K562 (cell line): ENCODE data around the gene PRR36. TPM values are rescaled to one million over a fixed set of nuclear protein-coding genes. Genes with fewer than 3 reads are reported as not detected.

Source experiments
- CREB1 ChIP-seq, 2 experiments: sonication (generic) in 1 of 2; formaldehyde crosslinking in 1 of 2; IDR thresholded peaks; 2 replicates each; pipeline versions ENCODE4 v1.6.1 to v1.8.0; 2012 to 2022; ENCODE audit warnings: inconsistent platforms in 1 of 2, mild to moderate bottlenecking in 1 of 2, missing genetic modification reagents in 1 of 2, moderate library complexity in 1 of 2
- FIP1L1 ChIP-seq: fragments of 200-400 bp; formaldehyde crosslinking; IDR thresholded peaks from 2 replicates; pipeline ENCODE4 v1.6.1; 2018; ENCODE audit warnings: mild to moderate bottlenecking, low read depth, low read length; ENCODE audit not compliant: poor library complexity, severe bottlenecking
- FOXA3 ChIP-seq, 2 experiments: fragments of 450-650 bp in 1 of 2; sonication (generic) in 1 of 2; formaldehyde crosslinking; IDR thresholded peaks in 1 of 2; conservative IDR thresholded peaks in 1 of 2; 2 replicates each; pipeline versions ENCODE4 v1.4.0 to v1.8.0; 2020 to 2022; ENCODE audit warnings: mild to moderate bottlenecking in 2 of 2, missing genetic modification reagents in 1 of 2
- FOXJ2 ChIP-seq: fragments of 200-800 bp; sonication (Bioruptor generic); IDR thresholded peaks from 2 replicates; pipeline ENCODE4 v1.6.1; 2016; ENCODE audit warnings: missing genetic modification characterization, missing compliant biosample characterization
- FUS ChIP-seq: fragments of 200-400 bp; formaldehyde crosslinking; optimal IDR thresholded peaks from 2 replicates; pipeline ENCODE3; 2017; ENCODE audit warnings: low read depth, low read length
- GABPB1 ChIP-seq: sonication (generic); formaldehyde crosslinking; IDR thresholded peaks from 2 replicates; pipeline ENCODE4 v1.8.0; 2022; ENCODE audit warnings: mild to moderate bottlenecking, missing genetic modification reagents
- HDAC8 ChIP-seq: fragments of 450-650 bp; IDR thresholded peaks from 2 replicates; pipeline ENCODE4 v1.6.1; 2016; ENCODE audit warnings: mild to moderate bottlenecking, missing genetic modification characterization, moderate library complexity, missing compliant biosample characterization
- KAT2B ChIP-seq: IDR thresholded peaks from one replicate; pipeline ENCODE4 v1.6.1; 2012; ENCODE audit warnings: low read depth, mild to moderate bottlenecking, control low read depth, inconsistent platforms, low read length, moderate library complexity
- NCOA6 ChIP-seq: fragments of 450-650 bp; IDR thresholded peaks from 2 replicates; pipeline ENCODE4 v1.6.1; 2017; ENCODE audit warnings: mild to moderate bottlenecking
- NFATC3 ChIP-seq: fragments of 450-650 bp; IDR thresholded peaks from 2 replicates; pipeline ENCODE4 v1.6.1; 2017; ENCODE audit warnings: mild to moderate bottlenecking
- PCBP1 ChIP-seq: fragments of 200-400 bp; formaldehyde crosslinking; IDR thresholded peaks from 2 replicates; pipeline ENCODE4 v1.6.1; 2018; ENCODE audit warnings: mild to moderate bottlenecking, low read depth, low read length; ENCODE audit not compliant: poor library complexity, severe bottlenecking
- POLR2B ChIP-seq: fragments of 450-650 bp; IDR thresholded peaks from 2 replicates; pipeline ENCODE4 v1.6.1; 2018; ENCODE audit warnings: low read depth; ENCODE audit not compliant: partially characterized antibody
- YY1 ChIP-seq, 3 experiments: IDR thresholded peaks; 2 replicates each; pipeline ENCODE4 v1.6.1; 2011; ENCODE audit warnings: low read length in 2 of 3, mild to moderate bottlenecking in 2 of 3, moderate library complexity in 2 of 3, borderline replicate concordance in 1 of 3, control low read depth in 1 of 3, low read depth in 1 of 3; ENCODE audit not compliant: insufficient read depth in 3 of 3, insufficient replicate concordance in 2 of 3, control insufficient read depth in 1 of 3, insufficient read length in 1 of 3; ENCODE audit errors: extremely low read depth in 1 of 3
- ZNF232 ChIP-seq: sonication (generic); formaldehyde crosslinking; IDR thresholded peaks from 2 replicates; pipeline ENCODE4 v1.8.0; 2022; ENCODE audit warnings: mild to moderate bottlenecking, missing genetic modification reagents
- polyA plus RNA-seq, 8 experiments: library from polyadenylated mRNA; depleted of rRNA in 4 of 8; stranded (reverse) in 5 of 8; unstranded in 3 of 8; fragments of >200 nt; fragmentation: Nextera tagmentation in 2 of 8; fragmentation: Illumina TruSeq in 1 of 8; extraction: Ambion mirVana in 2 of 8; extraction: Trizol in 1 of 8; gene quantifications; 2 replicates each; pipeline versions ENCODE4 v1.2.1 to v1.2.3, GENCODE V29; 2011 to 2014; ENCODE audit warnings: inconsistent platforms in 1 of 8, missing spikeins in 1 of 8
- total RNA-seq, 7 experiments: library from RNA; depleted of rRNA in 6 of 7; stranded (reverse); fragments of >200 nt in 6 of 7; fragmentation: Illumina TruSeq in 2 of 7; extraction: Trizol in 2 of 7; gene quantifications; 2 replicates each; pipeline versions ENCODE4 v1.2.1 to v1.2.3, GENCODE V29; 2011 to 2021; ENCODE audit warnings: low replicate concordance in 1 of 7
- TF ChIP-seq, protein P1 (sequence below), 2 experiments: fragments of 450-650 bp; conservative IDR thresholded peaks; 2 replicates each; pipeline ENCODE4 v1.6.1; 2017; ENCODE audit warnings: mild to moderate bottlenecking in 2 of 2, moderate library complexity in 2 of 2
- TF ChIP-seq, protein P2 (sequence below): fragments of 450-650 bp; IDR thresholded peaks from 2 replicates; pipeline ENCODE4 v1.6.1; 2016; ENCODE audit warnings: mild to moderate bottlenecking
- TF ChIP-seq, protein P3 (sequence below): fragments of 150-350 bp; conservative IDR thresholded peaks from 2 replicates; pipeline ENCODE4 v1.6.1; 2014; ENCODE audit warnings: low read length

The PRR36 gene
- total and polyA plus RNA-seq, 9 of the 15 experiments (the other 6 are each of a cell fraction or from before 2014, with no cell fraction given) = 0.05 to 0.42 (median 0.06) TPM; not detected in 6

DNA sequence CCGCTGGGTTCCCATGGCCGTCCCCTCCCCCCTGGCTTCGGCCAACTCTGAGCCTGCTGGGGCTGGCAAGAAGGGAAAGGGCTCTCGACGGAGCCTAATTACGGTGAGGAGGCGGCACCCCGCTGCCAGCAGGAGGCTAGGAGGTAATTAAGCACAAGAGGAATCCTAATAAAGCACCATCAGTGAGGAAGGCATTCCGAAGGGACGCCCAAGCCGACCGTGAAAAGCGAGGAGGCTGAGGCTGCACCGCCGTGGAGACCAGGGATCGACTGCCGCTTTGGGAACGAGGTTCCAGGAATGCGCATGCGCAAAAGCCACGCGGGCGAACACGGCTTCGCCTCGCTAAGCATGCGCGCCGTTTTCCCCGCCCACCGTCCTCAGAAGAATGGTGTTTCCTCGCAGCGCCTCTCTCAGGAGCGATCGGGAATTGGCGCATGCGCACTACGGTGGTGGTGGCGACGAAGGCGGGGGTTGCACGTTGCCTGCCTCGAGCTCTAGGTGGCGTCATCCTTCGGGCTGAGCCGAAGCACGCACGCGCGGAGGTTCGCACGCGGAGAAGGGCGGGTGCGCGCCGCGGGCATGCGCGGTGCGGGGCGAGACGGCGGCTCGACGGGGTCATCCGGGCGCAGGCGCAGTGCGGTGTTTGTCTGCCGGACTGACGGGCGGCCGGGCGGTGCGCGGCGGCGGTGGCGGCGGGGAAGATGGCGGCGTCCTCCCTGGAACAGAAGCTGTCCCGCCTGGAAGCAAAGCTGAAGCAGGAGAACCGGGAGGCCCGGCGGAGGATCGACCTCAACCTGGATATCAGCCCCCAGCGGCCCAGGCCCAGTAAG is 29.3 kb upstream of the PRR36 start, which contains the start of gene MAP2K7 (continued):
- TF ChIP-seq, protein P1, sequence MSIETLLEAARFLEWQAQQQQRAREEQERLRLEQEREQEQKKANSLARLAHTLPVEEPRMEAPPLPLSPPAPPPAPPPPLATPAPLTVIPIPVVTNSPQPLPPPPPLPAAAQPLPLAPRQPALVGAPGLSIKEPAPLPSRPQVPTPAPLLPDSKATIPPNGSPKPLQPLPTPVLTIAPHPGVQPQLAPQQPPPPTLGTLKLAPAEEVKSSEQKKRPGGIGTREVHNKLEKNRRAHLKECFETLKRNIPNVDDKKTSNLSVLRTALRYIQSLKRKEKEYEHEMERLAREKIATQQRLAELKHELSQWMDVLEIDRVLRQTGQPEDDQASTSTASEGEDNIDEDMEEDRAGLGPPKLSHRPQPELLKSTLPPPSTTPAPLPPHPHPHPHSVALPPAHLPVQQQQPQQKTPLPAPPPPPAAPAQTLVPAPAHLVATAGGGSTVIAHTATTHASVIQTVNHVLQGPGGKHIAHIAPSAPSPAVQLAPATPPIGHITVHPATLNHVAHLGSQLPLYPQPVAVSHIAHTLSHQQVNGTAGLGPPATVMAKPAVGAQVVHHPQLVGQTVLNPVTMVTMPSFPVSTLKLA (conservative IDR thresholded peaks at IDR 0.05) = peak; percentile 89 to 92
- TF ChIP-seq FOXA3 (CRISPR knock-in tag; conservative IDR thresholded peaks at IDR 0.05 in 1 of 2, IDR thresholded peaks at IDR 0.05 in 1 of 2) (0 out of 4 replicates have a peak, but pooled peaks of 1 of the 2 experiments have one; percentile 35), NFATC3 (no peak), FIP1L1 (no peak), POLR2B (peak; percentile 98), ZNF232 (no peak), HDAC8 (no peak; the same call in 1 of the 2 replicates), FUS (no peak), PCBP1 (peak; percentile 64), FOXJ2 (tag) (no peak), KAT2B (peak; percentile 88), NCOA6 (0 out of 2 replicates have a peak, but pooled peaks have one; percentile 45), YY1 (IDR thresholded peaks at IDR 0.05; ENCODE audit: borderline replicate concordance in 1 of 3, control insufficient read depth in 1 of 3, extremely low read depth in 1 of 3, insufficient read depth in 3 of 3, insufficient read length in 1 of 3, insufficient replicate concordance in 2 of 3, low read depth in 1 of 3, low read length in 2 of 3) (peak; percentile 83 to 92 (median 91)), GABPB1 (CRISPR knock-in tag) (peak; percentile 50), CREB1 (IDR thresholded peaks at IDR 0.05) (peak; percentile 59), CREB1 (CRISPR knock-in tag; IDR thresholded peaks at IDR 0.05) (peak; percentile 72)
- TF ChIP-seq, protein P2, sequence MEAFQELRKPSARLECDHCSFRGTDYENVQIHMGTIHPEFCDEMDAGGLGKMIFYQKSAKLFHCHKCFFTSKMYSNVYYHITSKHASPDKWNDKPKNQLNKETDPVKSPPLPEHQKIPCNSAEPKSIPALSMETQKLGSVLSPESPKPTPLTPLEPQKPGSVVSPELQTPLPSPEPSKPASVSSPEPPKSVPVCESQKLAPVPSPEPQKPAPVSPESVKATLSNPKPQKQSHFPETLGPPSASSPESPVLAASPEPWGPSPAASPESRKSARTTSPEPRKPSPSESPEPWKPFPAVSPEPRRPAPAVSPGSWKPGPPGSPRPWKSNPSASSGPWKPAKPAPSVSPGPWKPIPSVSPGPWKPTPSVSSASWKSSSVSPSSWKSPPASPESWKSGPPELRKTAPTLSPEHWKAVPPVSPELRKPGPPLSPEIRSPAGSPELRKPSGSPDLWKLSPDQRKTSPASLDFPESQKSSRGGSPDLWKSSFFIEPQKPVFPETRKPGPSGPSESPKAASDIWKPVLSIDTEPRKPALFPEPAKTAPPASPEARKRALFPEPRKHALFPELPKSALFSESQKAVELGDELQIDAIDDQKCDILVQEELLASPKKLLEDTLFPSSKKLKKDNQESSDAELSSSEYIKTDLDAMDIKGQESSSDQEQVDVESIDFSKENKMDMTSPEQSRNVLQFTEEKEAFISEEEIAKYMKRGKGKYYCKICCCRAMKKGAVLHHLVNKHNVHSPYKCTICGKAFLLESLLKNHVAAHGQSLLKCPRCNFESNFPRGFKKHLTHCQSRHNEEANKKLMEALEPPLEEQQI = no peak
- TF ChIP-seq, protein P3, sequence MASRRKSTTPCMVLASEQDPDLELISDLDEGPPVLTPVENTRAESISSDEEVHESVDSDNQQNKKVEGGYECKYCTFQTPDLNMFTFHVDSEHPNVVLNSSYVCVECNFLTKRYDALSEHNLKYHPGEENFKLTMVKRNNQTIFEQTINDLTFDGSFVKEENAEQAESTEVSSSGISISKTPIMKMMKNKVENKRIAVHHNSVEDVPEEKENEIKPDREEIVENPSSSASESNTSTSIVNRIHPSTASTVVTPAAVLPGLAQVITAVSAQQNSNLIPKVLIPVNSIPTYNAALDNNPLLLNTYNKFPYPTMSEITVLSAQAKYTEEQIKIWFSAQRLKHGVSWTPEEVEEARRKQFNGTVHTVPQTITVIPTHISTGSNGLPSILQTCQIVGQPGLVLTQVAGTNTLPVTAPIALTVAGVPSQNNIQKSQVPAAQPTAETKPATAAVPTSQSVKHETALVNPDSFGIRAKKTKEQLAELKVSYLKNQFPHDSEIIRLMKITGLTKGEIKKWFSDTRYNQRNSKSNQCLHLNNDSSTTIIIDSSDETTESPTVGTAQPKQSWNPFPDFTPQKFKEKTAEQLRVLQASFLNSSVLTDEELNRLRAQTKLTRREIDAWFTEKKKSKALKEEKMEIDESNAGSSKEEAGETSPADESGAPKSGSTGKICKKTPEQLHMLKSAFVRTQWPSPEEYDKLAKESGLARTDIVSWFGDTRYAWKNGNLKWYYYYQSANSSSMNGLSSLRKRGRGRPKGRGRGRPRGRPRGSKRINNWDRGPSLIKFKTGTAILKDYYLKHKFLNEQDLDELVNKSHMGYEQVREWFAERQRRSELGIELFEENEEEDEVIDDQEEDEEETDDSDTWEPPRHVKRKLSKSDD = no peak
